GM23338 (cell line): ENCODE results near the gene DDIT3. TPM values are rescaled to one million over a fixed set of nuclear protein-coding genes. Genes with fewer than 3 reads are reported as not detected.

Source experiments
- ATAC-seq: fragments of 200-7000 bp; cut with Tn5 transposase; 3 replicates; pipeline ENCODE4 v1.9.1; 2020
- DNase-seq: peaks from one replicate; pipeline ENCODE4 v3.0.0-alpha.2; 2015; ENCODE audit warnings: low spot score
- H2AFZ ChIP-seq: fragments of 200-600 bp; sonication (generic); 2 replicates; pipeline ENCODE4 v1.8.0; 2016; ENCODE audit warnings: antibody characterized with exemption, mild to moderate bottlenecking, moderate library complexity
- H3F3A ChIP-seq: fragments of 200-600 bp; sonication (generic); replicated peaks from 2 replicates; pipeline ENCODE4 v1.8.0; 2017; ENCODE audit warnings: antibody characterized with exemption, mixed run types, low read depth
- H3K27ac ChIP-seq: fragments of 200-600 bp; sonication (generic); 2 replicates; pipeline ENCODE4 v1.6.1; 2016; ENCODE audit warnings: low read depth
- H3K27me3 ChIP-seq: fragments of 200-600 bp; sonication (generic); 2 replicates; pipeline ENCODE4 v1.8.0; 2016; ENCODE audit warnings: mild to moderate bottlenecking, mixed run types, moderate library complexity; ENCODE audit not compliant: insufficient read depth
- H3K36me3 ChIP-seq: fragments of 200-600 bp; sonication (generic); 2 replicates; pipeline ENCODE4 v1.8.0; 2016; ENCODE audit warnings: mild to moderate bottlenecking; ENCODE audit not compliant: insufficient read depth
- H3K4me1 ChIP-seq: fragments of 200-600 bp; sonication (generic); 2 replicates; pipeline ENCODE4 v1.8.0; 2016; ENCODE audit warnings: mild to moderate bottlenecking, moderate library complexity; ENCODE audit not compliant: insufficient read depth
- H3K4me2 ChIP-seq: fragments of 200-600 bp; sonication (generic); 2 replicates; pipeline ENCODE4 v1.7.1; 2017; ENCODE audit warnings: mixed run types
- H3K4me3 ChIP-seq: fragments of 200-600 bp; sonication (generic); 2 replicates; pipeline ENCODE4 v1.6.1; 2016; ENCODE audit warnings: mixed run types
- H3K79me2 ChIP-seq: fragments of 200-600 bp; sonication (generic); replicated peaks from 2 replicates; pipeline ENCODE4 v1.8.0; 2017; ENCODE audit warnings: mild to moderate bottlenecking; ENCODE audit not compliant: insufficient read depth
- H3K9me2 ChIP-seq: fragments of 200-600 bp; sonication (generic); 2 replicates; pipeline ENCODE4 v1.8.0; 2017; ENCODE audit not compliant: insufficient read depth
- H4K20me1 ChIP-seq: fragments of 200-600 bp; sonication (generic); replicated peaks from 2 replicates; pipeline ENCODE4 v1.8.0; 2017; ENCODE audit warnings: mild to moderate bottlenecking; ENCODE audit not compliant: insufficient read depth
- H3K27ac Mint-ChIP-seq: 2 replicates; pipeline ENCODE4 v1.8.0; 2020; ENCODE audit warnings: inconsistent platforms, mild to moderate bottlenecking, moderate library complexity, mixed read lengths
- H3K27me3 Mint-ChIP-seq: 3 replicates; pipeline ENCODE4 v1.8.0; 2022; ENCODE audit warnings: low read depth, mild to moderate bottlenecking, moderate library complexity, mixed read lengths, inconsistent platforms; ENCODE audit not compliant: insufficient read depth, poor library complexity
- H3K36me3 Mint-ChIP-seq: 3 replicates; pipeline ENCODE4 v1.8.0; 2021; ENCODE audit warnings: low read depth, mild to moderate bottlenecking, inconsistent platforms, moderate library complexity, mixed read lengths
- H3K4me1 Mint-ChIP-seq: 3 replicates; pipeline ENCODE4 v1.8.0; 2020; ENCODE audit warnings: mild to moderate bottlenecking, inconsistent platforms, mixed read lengths
- H3K4me3 Mint-ChIP-seq: 3 replicates; pipeline ENCODE4 v1.8.0; 2021; ENCODE audit warnings: moderate library complexity, mild to moderate bottlenecking, inconsistent platforms, mixed read lengths
- H3K9me3 Mint-ChIP-seq: 3 replicates; pipeline ENCODE4 v1.8.0; 2020; ENCODE audit warnings: moderate library complexity, mild to moderate bottlenecking, inconsistent platforms, mixed read lengths
- CREB1 ChIP-seq: fragments of 250-450 bp; sonication (Bioruptor Pico); IDR thresholded peaks from 2 replicates; pipeline ENCODE4 v1.5.0; 2020; ENCODE audit warnings: low read depth, mild to moderate bottlenecking, moderate library complexity
- EZH2 ChIP-seq: fragments of 200-600 bp; sonication (generic); IDR thresholded peaks from one replicate; pipeline ENCODE4 v1.8.0; 2017; ENCODE audit warnings: antibody characterized with exemption, mild to moderate bottlenecking, low read depth; ENCODE audit not compliant: unreplicated experiment
- EZH2phosphoT487 ChIP-seq: fragments of 200-600 bp; sonication (generic); IDR thresholded peaks from one replicate; pipeline ENCODE4 v1.8.1; 2018; ENCODE audit warnings: antibody characterized with exemption; ENCODE audit not compliant: unreplicated experiment
- JUNB ChIP-seq: IDR thresholded peaks from one replicate; pipeline ENCODE4 v1.6.1; 2016; ENCODE audit warnings: antibody characterized with exemption; ENCODE audit not compliant: unreplicated experiment
- NANOG ChIP-seq: IDR thresholded peaks from 2 replicates; pipeline ENCODE4 v1.6.1; 2016; ENCODE audit warnings: antibody characterized with exemption, borderline replicate concordance
- POLR2AphosphoS5 ChIP-seq: IDR thresholded peaks from 2 replicates; pipeline ENCODE4 v1.6.1; 2016; ENCODE audit warnings: antibody characterized with exemption, low read depth
- STAT1 ChIP-seq: IDR thresholded peaks from one replicate; pipeline ENCODE4 v1.6.1; 2016; ENCODE audit warnings: antibody characterized with exemption; ENCODE audit not compliant: unreplicated experiment
- ZNF114 ChIP-seq: fragments of 250-450 bp; sonication (Bioruptor Pico); IDR thresholded peaks from 2 replicates; pipeline ENCODE4 v1.5.0; 2020; ENCODE audit warnings: mild to moderate bottlenecking, moderate library complexity
- ZNF331 ChIP-seq: fragments of 250-450 bp; sonication (Bioruptor Pico); IDR thresholded peaks from 2 replicates; pipeline ENCODE4 v1.5.0; 2020; ENCODE audit warnings: low read depth, mild to moderate bottlenecking, moderate library complexity
- polyA plus RNA-seq: library from polyadenylated mRNA; unstranded; fragments of >200 nt; fragmentation: Nextera tagmentation; extraction: Ambion mirVana; gene quantifications from 2 replicates; pipeline ENCODE4 v1.2.1, GENCODE V29; 2016
- total RNA-seq: library from RNA; depleted of rRNA; stranded (reverse); fragments of >200 nt; shearing (Covaris generic); gene quantifications from 2 replicates; pipeline ENCODE4 v1.2.3, GENCODE V29; 2014
- TF ChIP-seq, protein P1 (sequence below), 2 experiments: fragments of 200-600 bp in 1 of 2; sonication (generic) in 1 of 2; conservative IDR thresholded peaks; 2 replicates each; pipeline versions ENCODE4 v1.5.1 to v1.6.1; 2016 to 2017; ENCODE audit warnings: antibody characterized with exemption in 2 of 2, low read depth in 2 of 2, mild to moderate bottlenecking in 2 of 2, moderate library complexity in 1 of 2
- TF ChIP-seq, protein P2 (sequence below): IDR thresholded peaks from 2 replicates; pipeline ENCODE4 v1.6.1; 2016; ENCODE audit warnings: antibody characterized with exemption
- TF ChIP-seq, protein P3 (sequence below): fragments of 250-450 bp; sonication (Bioruptor Pico); IDR thresholded peaks from 2 replicates; pipeline ENCODE4 v1.5.0; 2020; ENCODE audit warnings: mild to moderate bottlenecking, moderate library complexity
- TF ChIP-seq, protein P4 (sequence below): IDR thresholded peaks from one replicate; pipeline ENCODE4 v1.6.1; 2018; ENCODE audit warnings: antibody characterized with exemption; ENCODE audit not compliant: unreplicated experiment

The DDIT3 gene
- total and polyA plus RNA-seq, 2 experiments from 2014 or later: 3.9 to 12.5 TPM

DNA sequence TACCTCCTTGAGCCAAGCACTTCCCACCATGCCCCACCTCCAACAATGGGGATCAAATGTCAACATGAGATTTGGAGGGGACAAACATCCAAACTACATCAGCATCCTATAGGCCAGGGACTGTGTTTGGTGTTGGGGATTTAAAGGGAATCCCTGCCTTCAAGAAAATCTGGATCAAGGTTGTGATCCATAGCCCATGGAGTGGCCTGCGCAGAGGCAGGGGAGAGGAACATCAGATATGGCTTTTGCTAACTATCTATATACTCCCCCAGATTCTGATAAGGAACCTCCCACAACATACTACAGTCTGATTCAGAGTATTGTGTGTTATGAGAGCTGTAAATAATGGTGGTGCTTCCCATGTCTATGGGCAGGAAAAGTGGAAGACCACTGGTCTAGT, 34.6 kb upstream of the DDIT3 start:
- TF ChIP-seq JUNB (no peak), POLR2AphosphoS5 (no peak), CREB1 (CRISPR knock-in tag) (no peak), STAT1 (no peak), ZNF331 (CRISPR knock-in tag) (no peak), ZNF114 (CRISPR knock-in tag) (no peak), EZH2phosphoT487 (no peak), NANOG (no peak), EZH2 (no peak)
- TF ChIP-seq, protein P1, sequence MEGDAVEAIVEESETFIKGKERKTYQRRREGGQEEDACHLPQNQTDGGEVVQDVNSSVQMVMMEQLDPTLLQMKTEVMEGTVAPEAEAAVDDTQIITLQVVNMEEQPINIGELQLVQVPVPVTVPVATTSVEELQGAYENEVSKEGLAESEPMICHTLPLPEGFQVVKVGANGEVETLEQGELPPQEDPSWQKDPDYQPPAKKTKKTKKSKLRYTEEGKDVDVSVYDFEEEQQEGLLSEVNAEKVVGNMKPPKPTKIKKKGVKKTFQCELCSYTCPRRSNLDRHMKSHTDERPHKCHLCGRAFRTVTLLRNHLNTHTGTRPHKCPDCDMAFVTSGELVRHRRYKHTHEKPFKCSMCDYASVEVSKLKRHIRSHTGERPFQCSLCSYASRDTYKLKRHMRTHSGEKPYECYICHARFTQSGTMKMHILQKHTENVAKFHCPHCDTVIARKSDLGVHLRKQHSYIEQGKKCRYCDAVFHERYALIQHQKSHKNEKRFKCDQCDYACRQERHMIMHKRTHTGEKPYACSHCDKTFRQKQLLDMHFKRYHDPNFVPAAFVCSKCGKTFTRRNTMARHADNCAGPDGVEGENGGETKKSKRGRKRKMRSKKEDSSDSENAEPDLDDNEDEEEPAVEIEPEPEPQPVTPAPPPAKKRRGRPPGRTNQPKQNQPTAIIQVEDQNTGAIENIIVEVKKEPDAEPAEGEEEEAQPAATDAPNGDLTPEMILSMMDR (conservative IDR thresholded peaks at IDR 0.05; ENCODE audit: low read depth in 2 of 2): no peak
- TF ChIP-seq, protein P2, sequence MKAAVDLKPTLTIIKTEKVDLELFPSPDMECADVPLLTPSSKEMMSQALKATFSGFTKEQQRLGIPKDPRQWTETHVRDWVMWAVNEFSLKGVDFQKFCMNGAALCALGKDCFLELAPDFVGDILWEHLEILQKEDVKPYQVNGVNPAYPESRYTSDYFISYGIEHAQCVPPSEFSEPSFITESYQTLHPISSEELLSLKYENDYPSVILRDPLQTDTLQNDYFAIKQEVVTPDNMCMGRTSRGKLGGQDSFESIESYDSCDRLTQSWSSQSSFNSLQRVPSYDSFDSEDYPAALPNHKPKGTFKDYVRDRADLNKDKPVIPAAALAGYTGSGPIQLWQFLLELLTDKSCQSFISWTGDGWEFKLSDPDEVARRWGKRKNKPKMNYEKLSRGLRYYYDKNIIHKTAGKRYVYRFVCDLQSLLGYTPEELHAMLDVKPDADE: no peak
- TF ChIP-seq, protein P3, sequence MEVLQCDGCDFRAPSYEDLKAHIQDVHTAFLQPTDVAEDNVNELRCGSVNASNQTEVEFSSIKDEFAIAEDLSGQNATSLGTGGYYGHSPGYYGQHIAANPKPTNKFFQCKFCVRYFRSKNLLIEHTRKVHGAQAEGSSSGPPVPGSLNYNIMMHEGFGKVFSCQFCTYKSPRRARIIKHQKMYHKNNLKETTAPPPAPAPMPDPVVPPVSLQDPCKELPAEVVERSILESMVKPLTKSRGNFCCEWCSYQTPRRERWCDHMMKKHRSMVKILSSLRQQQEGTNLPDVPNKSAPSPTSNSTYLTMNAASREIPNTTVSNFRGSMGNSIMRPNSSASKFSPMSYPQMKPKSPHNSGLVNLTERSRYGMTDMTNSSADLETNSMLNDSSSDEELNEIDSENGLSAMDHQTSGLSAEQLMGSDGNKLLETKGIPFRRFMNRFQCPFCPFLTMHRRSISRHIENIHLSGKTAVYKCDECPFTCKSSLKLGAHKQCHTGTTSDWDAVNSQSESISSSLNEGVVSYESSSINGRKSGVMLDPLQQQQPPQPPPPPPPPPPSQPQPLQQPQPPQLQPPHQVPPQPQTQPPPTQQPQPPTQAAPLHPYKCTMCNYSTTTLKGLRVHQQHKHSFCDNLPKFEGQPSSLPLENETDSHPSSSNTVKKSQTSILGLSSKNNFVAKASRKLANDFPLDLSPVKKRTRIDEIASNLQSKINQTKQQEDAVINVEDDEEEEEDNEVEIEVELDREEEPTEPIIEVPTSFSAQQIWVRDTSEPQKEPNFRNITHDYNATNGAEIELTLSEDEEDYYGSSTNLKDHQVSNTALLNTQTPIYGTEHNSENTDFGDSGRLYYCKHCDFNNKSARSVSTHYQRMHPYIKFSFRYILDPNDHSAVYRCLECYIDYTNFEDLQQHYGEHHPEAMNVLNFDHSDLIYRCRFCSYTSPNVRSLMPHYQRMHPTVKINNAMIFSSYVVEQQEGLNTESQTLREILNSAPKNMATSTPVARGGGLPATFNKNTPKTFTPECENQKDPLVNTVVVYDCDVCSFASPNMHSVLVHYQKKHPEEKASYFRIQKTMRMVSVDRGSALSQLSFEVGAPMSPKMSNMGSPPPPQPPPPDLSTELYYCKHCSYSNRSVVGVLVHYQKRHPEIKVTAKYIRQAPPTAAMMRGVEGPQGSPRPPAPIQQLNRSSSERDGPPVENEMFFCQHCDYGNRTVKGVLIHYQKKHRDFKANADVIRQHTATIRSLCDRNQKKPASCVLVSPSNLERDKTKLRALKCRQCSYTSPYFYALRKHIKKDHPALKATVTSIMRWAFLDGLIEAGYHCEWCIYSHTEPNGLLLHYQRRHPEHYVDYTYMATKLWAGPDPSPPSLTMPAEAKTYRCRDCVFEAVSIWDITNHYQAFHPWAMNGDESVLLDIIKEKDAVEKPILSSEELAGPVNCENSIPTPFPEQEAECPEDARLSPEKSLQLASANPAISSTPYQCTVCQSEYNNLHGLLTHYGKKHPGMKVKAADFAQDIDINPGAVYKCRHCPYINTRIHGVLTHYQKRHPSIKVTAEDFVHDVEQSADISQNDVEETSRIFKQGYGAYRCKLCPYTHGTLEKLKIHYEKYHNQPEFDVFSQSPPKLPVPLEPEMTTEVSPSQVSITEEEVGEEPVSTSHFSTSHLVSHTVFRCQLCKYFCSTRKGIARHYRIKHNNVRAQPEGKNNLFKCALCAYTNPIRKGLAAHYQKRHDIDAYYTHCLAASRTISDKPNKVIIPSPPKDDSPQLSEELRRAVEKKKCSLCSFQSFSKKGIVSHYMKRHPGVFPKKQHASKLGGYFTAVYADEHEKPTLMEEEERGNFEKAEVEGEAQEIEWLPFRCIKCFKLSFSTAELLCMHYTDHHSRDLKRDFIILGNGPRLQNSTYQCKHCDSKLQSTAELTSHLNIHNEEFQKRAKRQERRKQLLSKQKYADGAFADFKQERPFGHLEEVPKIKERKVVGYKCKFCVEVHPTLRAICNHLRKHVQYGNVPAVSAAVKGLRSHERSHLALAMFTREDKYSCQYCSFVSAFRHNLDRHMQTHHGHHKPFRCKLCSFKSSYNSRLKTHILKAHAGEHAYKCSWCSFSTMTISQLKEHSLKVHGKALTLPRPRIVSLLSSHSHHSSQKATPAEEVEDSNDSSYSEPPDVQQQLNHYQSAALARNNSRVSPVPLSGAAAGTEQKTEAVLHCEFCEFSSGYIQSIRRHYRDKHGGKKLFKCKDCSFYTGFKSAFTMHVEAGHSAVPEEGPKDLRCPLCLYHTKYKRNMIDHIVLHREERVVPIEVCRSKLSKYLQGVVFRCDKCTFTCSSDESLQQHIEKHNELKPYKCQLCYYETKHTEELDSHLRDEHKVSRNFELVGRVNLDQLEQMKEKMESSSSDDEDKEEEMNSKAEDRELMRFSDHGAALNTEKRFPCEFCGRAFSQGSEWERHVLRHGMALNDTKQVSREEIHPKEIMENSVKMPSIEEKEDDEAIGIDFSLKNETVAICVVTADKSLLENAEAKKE (CRISPR knock-in tag): no peak
- TF ChIP-seq, protein P4, sequence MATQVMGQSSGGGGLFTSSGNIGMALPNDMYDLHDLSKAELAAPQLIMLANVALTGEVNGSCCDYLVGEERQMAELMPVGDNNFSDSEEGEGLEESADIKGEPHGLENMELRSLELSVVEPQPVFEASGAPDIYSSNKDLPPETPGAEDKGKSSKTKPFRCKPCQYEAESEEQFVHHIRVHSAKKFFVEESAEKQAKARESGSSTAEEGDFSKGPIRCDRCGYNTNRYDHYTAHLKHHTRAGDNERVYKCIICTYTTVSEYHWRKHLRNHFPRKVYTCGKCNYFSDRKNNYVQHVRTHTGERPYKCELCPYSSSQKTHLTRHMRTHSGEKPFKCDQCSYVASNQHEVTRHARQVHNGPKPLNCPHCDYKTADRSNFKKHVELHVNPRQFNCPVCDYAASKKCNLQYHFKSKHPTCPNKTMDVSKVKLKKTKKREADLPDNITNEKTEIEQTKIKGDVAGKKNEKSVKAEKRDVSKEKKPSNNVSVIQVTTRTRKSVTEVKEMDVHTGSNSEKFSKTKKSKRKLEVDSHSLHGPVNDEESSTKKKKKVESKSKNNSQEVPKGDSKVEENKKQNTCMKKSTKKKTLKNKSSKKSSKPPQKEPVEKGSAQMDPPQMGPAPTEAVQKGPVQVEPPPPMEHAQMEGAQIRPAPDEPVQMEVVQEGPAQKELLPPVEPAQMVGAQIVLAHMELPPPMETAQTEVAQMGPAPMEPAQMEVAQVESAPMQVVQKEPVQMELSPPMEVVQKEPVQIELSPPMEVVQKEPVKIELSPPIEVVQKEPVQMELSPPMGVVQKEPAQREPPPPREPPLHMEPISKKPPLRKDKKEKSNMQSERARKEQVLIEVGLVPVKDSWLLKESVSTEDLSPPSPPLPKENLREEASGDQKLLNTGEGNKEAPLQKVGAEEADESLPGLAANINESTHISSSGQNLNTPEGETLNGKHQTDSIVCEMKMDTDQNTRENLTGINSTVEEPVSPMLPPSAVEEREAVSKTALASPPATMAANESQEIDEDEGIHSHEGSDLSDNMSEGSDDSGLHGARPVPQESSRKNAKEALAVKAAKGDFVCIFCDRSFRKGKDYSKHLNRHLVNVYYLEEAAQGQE: no peak
- no peak overlapping the region for H3K4me2 ChIP-seq
- H3F3A ChIP-seq: peaks cover 7% of the 10 kb centered on the region; the same call in 1 of the 2 replicates
- H3K27ac Mint-ChIP-seq: no peak overlapping the region
- ATAC-seq: no peak
- peaks cover 3% of the 10 kb centered on the region for H3K27me3 Mint-ChIP-seq
- no peaks in the 10 kb centered on the region; the same call in 2 of the 3 replicates for H3K36me3 Mint-ChIP-seq
- no peaks in the 10 kb centered on the region for H3K36me3 ChIP-seq
- peaks cover 47% of the 10 kb centered on the region for H3K4me1 Mint-ChIP-seq
- peaks cover 49% of the 10 kb centered on the region for H3K79me2 ChIP-seq
- no peaks in the 10 kb centered on the region for H3K9me3 Mint-ChIP-seq
- no peaks in the 10 kb centered on the region for H3K9me2 ChIP-seq
- no peaks in the 10 kb centered on the region for H3K27me3 ChIP-seq
- no peak overlapping the region for H2AFZ ChIP-seq
- DNase-seq: no peak
- no peak overlapping the region for H3K4me3 Mint-ChIP-seq
- H3K27ac ChIP-seq: no peak overlapping the region
- peaks cover 29% of the 10 kb centered on the region for H3K4me1 ChIP-seq
- no peak overlapping the region for H3K4me3 ChIP-seq
- H4K20me1 ChIP-seq: peaks cover 20% of the 10 kb centered on the region
